Stimulated activated CD8-positive, alpha-beta memory T cell treated with anti-CD3 and anti-CD28 coated beads, Interleukin-12 subunit alpha, Interleukin-12 subunit beta, amount 100 ng/mL, for 4 hours (primary cell): ENCODE measurements around the gene RC3H2.

ENCODE experiments used
- DNase-seq: peaks from one replicate; pipeline ENCODE4 v3.0.0-alpha.2; 2020; ENCODE audit warnings: low read depth

RC3H2 gene

DNA sequence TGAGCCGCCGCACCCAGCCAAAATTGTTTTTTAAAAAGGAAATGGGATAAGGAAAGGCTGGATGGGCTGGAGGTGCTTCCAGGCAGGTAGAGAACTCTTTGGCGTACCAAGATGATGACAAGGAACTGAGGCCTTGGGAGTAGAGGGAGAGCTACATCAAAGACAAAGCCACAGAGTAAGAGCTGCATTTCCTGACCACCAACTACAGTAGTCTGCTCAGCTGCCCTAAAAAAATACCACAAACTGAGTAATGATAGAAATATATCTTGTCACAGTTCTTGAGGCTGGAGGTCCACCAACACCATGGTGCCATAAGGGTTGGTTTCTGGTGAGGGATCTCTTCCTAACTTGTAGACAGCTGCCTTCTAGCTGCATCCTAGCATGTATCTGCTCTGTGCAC, 97.0 kb downstream of the RC3H2 start:
- no peak for DNase-seq

DNA sequence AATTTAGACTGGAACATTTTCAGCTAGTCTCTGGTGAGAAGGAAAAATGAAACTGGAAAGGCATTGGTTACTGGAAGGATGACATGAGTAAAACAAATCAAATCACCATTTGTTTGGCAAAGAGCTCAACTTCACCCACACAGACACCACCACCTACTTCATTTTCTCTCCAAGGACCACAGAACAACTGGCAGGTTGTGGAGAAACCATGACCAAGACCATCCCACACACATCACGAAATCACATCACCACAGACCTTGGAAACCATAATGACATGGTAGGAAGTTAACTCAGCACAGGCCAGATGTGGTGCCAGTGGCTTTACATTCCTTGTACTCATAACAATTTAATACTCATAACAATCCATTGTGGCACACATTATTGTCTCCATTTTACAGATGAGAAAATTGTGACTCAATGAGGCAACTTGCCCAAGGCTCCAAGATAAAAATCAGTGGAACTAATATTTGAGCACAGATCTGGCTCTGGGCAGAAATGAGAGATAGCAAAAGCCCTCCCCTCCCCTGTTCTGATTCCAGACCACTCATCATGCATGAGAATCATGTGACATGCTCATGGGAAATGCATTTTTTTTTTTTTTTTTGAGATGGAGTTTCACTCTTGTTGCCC, 97.8 kb downstream of the RC3H2 start:
- no peak for DNase-seq

DNA sequence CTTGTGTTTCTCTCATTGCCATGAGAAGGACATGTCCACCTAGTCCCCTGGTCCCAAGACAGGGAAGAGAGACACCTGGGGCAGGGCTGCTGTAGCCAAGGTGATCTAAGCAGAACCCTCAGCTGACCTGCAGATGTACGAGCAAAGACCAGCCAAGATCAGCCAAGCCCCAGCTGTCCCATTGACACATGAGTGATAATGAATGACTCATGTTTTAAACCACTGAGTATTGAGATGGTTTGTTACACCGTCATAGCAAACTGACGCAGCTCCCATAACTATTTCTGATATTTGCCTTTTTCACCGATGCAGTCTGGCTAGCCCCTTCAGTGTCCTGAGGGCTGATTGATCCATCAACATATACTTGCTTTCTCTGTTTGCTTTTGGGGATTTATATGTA, 98.5 kb downstream of the RC3H2 start:
- no peak for DNase-seq

DNA sequence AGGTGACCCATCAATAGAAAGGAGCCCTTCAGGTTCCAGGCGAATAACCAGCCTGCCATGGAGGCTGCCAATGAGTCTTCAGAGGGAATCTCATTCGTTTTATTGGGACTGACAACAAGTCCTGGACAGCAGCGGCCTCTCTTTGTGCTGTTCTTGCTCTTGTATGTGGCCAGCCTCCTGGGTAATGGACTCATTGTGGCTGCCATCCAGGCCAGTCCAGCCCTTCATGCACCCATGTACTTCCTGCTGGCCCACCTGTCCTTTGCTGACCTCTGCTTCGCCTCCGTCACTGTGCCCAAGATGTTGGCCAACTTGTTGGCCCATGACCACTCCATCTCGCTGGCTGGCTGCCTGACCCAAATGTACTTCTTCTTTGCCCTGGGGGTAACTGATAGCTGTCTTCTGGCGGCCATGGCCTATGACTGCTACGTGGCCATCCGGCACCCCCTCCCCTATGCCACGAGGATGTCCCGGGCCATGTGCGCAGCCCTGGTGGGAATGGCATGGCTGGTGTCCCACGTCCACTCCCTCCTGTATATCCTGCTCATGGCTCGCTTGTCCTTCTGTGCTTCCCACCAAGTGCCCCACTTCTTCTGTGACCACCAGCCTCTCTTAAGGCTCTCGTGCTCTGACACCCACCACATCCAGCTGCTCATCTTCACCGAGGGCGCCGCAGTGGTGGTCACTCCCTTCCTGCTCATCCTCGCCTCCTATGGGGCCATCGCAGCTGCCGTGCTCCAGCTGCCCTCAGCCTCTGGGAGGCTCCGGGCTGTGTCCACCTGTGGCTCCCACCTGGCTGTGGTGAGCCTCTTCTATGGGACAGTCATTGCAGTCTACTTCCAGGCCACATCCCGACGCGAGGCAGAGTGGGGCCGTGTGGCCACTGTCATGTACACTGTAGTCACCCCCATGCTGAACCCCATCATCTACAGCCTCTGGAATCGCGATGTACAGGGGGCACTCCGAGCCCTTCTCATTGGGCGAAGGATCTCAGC, 104.8 kb downstream of the RC3H2 start, which contains the start of gene OR1K1:
Gene OR1K1, plus strand, starts transcription at position 58 of the 995 bp plus-strand sequence. Its CDS starts 0 bp downstream, at position 58.
- DNase-seq = no peak

DNA sequence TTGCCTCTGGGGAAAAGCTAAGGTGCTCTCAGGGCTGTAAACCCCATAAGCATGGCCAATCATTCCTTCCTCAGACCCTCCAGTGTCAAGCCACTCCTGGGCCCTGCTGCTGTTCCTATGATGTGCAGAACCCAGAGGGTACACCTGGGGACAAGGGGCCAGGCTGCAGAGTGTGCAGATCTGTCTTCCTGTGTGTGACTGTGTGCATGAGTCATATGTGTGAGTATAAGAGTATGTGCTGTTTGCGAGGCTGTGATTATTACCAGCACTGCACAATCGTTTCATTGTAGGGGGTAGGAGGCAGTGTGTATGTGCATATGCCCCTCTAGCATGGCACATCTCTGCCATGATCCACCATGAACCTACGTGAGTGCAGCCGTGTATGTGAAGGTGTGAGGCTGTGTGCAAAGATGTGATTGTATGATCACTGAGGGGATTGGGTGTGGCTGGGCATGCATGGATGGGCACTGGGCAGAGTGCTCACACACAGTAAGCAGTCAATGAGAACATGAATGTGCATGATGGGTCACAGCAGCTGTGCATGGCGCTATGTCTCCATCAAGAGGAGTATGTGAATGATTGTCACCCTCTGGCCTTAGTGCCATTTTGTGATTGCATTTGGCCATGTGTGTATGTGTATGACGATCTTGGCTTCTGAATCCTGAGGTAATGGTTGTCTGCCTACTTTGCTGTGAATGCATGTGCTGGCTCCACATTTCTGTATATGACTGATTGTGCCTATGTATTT, 107.7 kb downstream of the RC3H2 start:
- DNase-seq = no peak
